RWPE1 (cell line): Measurements from ENCODE around the gene CNOT4.

Experiments
- CTCF ChIA-PET: fragments of 350-600 bp; sonication (Branson Sonifier 250); formaldehyde crosslinking; extraction: SDS; loops from one replicate; lab custom pipeline; 2021; lab: Yijun Ruan, JAX
- POLR2A ChIA-PET: fragments of 400-600 bp; formaldehyde crosslinking; extraction: SDS; loops from one replicate; lab custom pipeline; 2020; ENCODE audit warnings: antibody characterized with exemption; ENCODE audit not compliant: low non-redundant PET; lab: Yijun Ruan, JAX
- DNase-seq: peaks from one replicate; pipeline ENCODE4 v3.0.0; 2012; ENCODE audit warnings: low spot score
- H3K27ac ChIP-seq: fragments of 450-650 bp; 2 replicates; pipeline ENCODE4 v1.5.1; 2017
- TF ChIP-seq, protein P1 (sequence below): fragments of 450-650 bp; conservative IDR thresholded peaks from 2 replicates; pipeline ENCODE4 v1.5.1; 2017; ENCODE audit warnings: low read depth, mild to moderate bottlenecking

Gene CNOT4

DNA sequence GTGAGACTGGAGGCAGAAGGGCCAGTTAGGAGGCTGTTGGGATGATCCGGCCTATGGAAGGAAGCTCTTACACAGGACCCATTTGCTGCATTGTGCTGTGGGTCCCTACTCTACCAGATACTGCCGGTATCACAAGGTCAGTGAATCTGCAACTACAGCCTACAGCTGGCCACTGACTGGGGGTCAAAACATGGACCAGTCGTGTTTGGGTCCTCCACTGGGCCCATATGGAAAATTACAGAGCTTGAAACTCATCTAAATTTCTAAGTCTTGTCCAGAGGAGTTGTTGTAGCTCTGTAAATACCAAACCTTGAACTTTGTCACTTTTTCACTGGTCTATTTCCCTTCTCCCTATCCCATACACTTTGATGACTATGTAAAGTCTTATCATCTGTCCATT lies 42.2 kb upstream of the CNOT4 start:
- H3K27ac ChIP-seq, result no peak overlapping the region
- DNase-seq, result no peak
- POLR2A ChIA-PET, result no interaction called here
- CTCF ChIA-PET, result no interaction called here
- TF ChIP-seq, protein P1, sequence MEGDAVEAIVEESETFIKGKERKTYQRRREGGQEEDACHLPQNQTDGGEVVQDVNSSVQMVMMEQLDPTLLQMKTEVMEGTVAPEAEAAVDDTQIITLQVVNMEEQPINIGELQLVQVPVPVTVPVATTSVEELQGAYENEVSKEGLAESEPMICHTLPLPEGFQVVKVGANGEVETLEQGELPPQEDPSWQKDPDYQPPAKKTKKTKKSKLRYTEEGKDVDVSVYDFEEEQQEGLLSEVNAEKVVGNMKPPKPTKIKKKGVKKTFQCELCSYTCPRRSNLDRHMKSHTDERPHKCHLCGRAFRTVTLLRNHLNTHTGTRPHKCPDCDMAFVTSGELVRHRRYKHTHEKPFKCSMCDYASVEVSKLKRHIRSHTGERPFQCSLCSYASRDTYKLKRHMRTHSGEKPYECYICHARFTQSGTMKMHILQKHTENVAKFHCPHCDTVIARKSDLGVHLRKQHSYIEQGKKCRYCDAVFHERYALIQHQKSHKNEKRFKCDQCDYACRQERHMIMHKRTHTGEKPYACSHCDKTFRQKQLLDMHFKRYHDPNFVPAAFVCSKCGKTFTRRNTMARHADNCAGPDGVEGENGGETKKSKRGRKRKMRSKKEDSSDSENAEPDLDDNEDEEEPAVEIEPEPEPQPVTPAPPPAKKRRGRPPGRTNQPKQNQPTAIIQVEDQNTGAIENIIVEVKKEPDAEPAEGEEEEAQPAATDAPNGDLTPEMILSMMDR, result no peak

DNA sequence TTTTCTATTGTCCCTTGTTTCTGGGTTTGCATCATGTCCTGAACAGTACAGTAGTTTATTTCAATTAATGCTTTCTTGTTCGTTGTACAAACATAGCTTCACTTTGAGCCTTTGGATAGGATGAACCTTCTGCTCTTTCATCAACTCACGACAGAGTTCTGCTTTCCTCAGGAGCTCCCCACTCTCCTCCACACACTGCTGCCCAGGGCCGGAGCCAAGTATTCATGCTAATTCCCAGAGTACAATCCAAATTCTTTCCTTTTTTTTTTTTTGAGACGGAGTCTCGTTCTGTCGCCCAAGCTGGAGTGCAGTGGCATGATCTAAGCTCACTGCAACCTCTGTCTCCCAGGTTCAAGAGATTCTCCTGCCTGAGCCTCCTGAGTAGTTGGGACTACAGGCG lies 40.3 kb upstream of the CNOT4 start:
- POLR2A ChIA-PET, result no interaction called here

DNA sequence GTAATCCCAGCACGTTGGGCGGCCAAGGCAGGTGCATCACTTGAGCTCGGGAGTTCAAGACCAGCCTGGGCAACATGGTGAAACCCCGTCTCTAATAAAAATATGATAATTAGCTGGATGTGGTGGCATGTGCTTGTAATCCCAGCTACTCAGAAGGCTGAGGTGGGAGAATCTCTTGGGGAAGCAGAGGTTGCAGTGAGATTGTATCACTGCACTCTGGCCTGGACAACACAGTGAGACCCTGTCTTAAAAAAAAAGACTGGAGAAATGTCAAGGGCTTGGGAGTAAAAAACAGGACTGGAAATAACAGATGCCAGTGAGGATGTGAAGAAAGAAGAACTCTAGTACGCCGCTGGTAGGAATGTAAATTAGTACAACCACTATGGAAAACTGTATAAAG lies 31.1 kb upstream of the CNOT4 start:
- CTCF ChIA-PET, result no interaction called here
- POLR2A ChIA-PET, result no interaction called here
- no peak for DNase-seq
- H3K27ac ChIP-seq, result no peak overlapping the region
- TF ChIP-seq, protein P1, result no peak

More for the DNA sequence above, 40.3 kb upstream of the CNOT4 start:
- no peak overlapping the region for H3K27ac ChIP-seq
- DNase-seq, result no peak
- CTCF ChIA-PET, result no interaction called here
- TF ChIP-seq, protein P1, result no peak

DNA sequence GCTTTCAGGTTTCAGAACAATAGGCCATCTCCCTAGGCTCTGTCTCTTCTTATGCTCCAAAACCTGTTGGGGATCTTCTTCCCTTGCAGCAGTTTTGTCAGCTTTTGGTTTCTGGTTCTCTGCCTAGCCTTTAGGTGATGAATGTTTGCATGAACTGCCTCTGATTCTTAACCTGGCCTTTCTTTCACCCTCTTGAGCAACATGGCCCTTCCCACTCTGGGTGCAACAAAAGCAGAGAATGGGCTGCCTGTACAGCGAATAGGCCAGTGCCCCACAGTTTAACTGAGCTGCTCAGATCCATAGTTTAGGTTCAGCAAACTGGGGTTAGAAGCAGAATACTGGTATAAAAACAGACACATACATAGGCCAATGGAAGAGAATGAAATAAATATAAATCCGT lies 29.7 kb upstream of the CNOT4 start:
- POLR2A ChIA-PET, result no interaction called here
- no peak overlapping the region for H3K27ac ChIP-seq
- no peak for DNase-seq
- TF ChIP-seq, protein P1, result no peak
- CTCF ChIA-PET, result no interaction called here

DNA sequence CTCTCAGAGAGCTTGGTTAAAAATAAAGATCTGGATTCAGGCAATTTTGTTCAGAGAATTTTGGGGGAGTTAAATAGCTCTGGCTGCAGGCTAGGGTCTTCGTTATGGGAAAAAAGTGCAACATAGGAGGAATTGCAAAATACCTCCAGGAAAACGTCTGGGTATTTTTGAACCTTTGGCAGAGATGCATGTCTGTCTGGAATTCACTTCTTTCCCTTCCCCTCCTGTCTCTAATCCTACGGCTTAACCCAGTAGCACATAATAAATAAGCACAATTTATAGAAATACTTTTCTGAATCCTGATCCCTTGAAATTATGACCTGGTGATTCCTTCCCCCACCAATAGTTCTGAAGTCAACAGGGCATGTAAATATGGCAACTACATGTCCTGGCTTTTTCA lies 28.5 kb upstream of the CNOT4 start:
- TF ChIP-seq, protein P1, result no peak
- no peak for DNase-seq
- ChIA-PET CTCF (no interaction called here), POLR2A (no interaction called here)
- no peak overlapping the region for H3K27ac ChIP-seq

DNA sequence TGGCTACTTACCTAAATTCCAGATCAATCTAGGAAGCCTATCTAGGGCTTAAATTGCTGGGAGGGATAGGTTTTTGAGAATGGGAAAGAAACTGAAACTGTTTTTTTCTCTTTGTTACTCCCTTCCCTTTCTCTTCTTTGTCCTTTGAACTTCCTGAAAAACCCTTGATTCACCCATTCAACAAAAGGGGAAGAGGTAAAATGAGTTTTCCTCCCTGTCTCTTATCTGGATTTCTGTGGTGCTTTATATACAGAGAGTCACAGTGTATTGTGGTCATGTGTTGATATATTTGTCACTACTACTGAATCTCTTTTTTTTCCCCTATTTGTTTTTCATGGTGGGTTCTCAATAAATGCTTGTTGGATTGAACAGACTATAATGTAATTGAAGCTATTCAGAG lies 28.0 kb upstream of the CNOT4 start:
- TF ChIP-seq, protein P1, result no peak
- ChIA-PET POLR2A (no interaction called here), CTCF (no interaction called here)
- DNase-seq, result no peak
- H3K27ac ChIP-seq, result no peak overlapping the region

DNA sequence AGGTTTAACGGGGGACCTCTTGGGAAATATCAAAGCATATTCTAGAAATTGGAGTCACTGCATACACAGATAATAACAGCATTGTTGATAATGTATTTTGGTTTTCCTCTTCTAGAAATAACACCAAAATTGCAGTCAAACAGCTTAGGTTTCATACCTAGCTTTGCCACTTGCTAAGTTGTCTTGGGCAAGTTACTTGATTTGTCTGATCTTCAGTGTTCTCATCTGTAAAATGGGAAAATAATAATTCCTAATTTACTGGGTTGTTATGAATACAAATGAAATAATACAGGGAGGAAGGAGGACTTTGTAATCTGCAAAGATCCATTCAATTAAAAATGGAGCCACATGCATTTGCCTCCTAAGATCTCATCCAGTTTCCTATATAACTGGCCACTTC lies 27.6 kb upstream of the CNOT4 start:
- TF ChIP-seq, protein P1, result no peak
- ChIA-PET CTCF (no interaction called here), POLR2A (no interaction called here)
- no peak for DNase-seq
- no peak overlapping the region for H3K27ac ChIP-seq
